RWPE2 (cell line): Measurements from ENCODE around the gene MRPS18A.

Experiments
- ATAC-seq: fragments of 200-7000 bp; cut with Tn5 transposase; 3 replicates; pipeline ENCODE4 v1.9.1; 2021; ENCODE audit warnings: low read depth
- DNase-seq: peaks from one replicate; pipeline ENCODE4 v3.0.0-alpha.2; 2020; ENCODE audit warnings: low spot score
- H3K27ac ChIP-seq: fragments of 450-650 bp; 2 replicates; pipeline ENCODE4 v1.5.1; 2017; ENCODE audit warnings: mild to moderate bottlenecking; ENCODE audit not compliant: poor library complexity, severe bottlenecking
- H3K27me3 ChIP-seq: fragments of 250-450 bp; sonication (Bioruptor Pico); 2 replicates; pipeline ENCODE4 v1.5.1; 2021; ENCODE audit warnings: mild to moderate bottlenecking, moderate library complexity; ENCODE audit not compliant: insufficient read depth, poor library complexity, severe bottlenecking
- H3K36me3 ChIP-seq: fragments of 250-450 bp; sonication (Bioruptor Pico); 2 replicates; pipeline ENCODE4 v1.5.1; 2020; ENCODE audit warnings: low read depth, mild to moderate bottlenecking, moderate library complexity
- H3K4me1 ChIP-seq: fragments of 250-450 bp; sonication (Bioruptor Pico); 2 replicates; pipeline ENCODE4 v1.5.1; 2021; ENCODE audit warnings: mild to moderate bottlenecking, moderate library complexity; ENCODE audit not compliant: insufficient read depth, poor library complexity, severe bottlenecking
- H3K4me3 ChIP-seq: fragments of 250-450 bp; sonication (Bioruptor Pico); 2 replicates; pipeline ENCODE4 v1.5.1; 2021; ENCODE audit warnings: mild to moderate bottlenecking, moderate library complexity; ENCODE audit not compliant: severe bottlenecking
- H3K9me3 ChIP-seq: fragments of 250-450 bp; sonication (Bioruptor Pico); 2 replicates; pipeline ENCODE4 v1.5.1; 2021; ENCODE audit warnings: mild to moderate bottlenecking, moderate library complexity; ENCODE audit not compliant: severe bottlenecking
- TF ChIP-seq, protein P1 (sequence below): fragments of 450-650 bp; IDR thresholded peaks from one replicate; pipeline ENCODE4 v1.5.1; 2017; ENCODE audit warnings: mild to moderate bottlenecking, moderate library complexity; ENCODE audit not compliant: poor library complexity, severe bottlenecking

The MRPS18A gene

GRCh38 chr6:43699564-43700186 lies 12.1 kb upstream of the MRPS18A start:
- Histone ChIP-seq H3K9me3 (no peaks in the 10 kb centered on the region), H3K36me3 (no peaks in the 10 kb centered on the region), H3K27ac (no peak overlapping the region), H3K4me3 (no peak overlapping the region), H3K4me1 (peaks cover 26% of the 10 kb centered on the region), H3K27me3 (no peaks in the 10 kb centered on the region)
- TF ChIP-seq, protein P1, sequence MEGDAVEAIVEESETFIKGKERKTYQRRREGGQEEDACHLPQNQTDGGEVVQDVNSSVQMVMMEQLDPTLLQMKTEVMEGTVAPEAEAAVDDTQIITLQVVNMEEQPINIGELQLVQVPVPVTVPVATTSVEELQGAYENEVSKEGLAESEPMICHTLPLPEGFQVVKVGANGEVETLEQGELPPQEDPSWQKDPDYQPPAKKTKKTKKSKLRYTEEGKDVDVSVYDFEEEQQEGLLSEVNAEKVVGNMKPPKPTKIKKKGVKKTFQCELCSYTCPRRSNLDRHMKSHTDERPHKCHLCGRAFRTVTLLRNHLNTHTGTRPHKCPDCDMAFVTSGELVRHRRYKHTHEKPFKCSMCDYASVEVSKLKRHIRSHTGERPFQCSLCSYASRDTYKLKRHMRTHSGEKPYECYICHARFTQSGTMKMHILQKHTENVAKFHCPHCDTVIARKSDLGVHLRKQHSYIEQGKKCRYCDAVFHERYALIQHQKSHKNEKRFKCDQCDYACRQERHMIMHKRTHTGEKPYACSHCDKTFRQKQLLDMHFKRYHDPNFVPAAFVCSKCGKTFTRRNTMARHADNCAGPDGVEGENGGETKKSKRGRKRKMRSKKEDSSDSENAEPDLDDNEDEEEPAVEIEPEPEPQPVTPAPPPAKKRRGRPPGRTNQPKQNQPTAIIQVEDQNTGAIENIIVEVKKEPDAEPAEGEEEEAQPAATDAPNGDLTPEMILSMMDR, result no peak
- no peak for DNase-seq
- peak; percentile 67 for ATAC-seq

- H3K4me1 ChIP-seq, result peaks cover 26% of the 10 kb centered on the region
- no peak overlapping the region for H3K4me3 ChIP-seq
Measured at GRCh38 chr6:43698584-43699349, 11.2 kb upstream of the MRPS18A start.

DNA sequence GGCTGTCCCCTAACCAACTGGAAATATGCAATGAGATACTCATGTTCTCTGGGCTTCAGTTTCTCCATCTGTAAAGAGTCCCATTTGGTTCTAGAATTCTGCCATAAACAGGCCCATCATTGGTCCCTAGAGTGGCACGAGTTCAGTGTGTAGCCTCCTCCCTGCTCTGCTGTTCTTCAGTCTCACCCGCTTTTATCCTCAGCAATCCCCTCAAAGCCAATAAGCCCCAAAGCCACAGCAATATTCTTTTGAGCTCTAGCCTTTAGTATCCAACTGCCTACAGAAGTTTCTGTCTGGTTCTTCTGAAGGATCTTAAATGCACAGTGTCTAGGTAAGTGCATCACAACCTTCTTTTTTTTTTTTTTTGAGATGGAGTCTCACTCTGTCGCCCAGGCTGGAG lies 9.8 kb upstream of the MRPS18A start:
- no peaks in the 10 kb centered on the region for H3K27me3 ChIP-seq
- TF ChIP-seq, protein P1, result no peak
- no peak overlapping the region for H3K27ac ChIP-seq
- no peak for DNase-seq
- no peaks in the 10 kb centered on the region for H3K36me3 ChIP-seq
- H3K9me3 ChIP-seq, result no peaks in the 10 kb centered on the region
- H3K4me1 ChIP-seq, result peaks cover 18% of the 10 kb centered on the region
- H3K4me3 ChIP-seq, result no peak overlapping the region
- ATAC-seq, result no peak

More at GRCh38 chr6:43698584-43699349, 11.2 kb upstream of the MRPS18A start:
- no peaks in the 10 kb centered on the region for H3K9me3 ChIP-seq
- ATAC-seq (no peak), DNase-seq (no peak)
- TF ChIP-seq, protein P1, result no peak
- no peaks in the 10 kb centered on the region for H3K36me3 ChIP-seq
- H3K27me3 ChIP-seq, result no peaks in the 10 kb centered on the region
- H3K27ac ChIP-seq, result no peak overlapping the region

GRCh38 chr6:43695967-43696291 lies 8.3 kb upstream of the MRPS18A start:
- Histone ChIP-seq H3K9me3 (no peaks in the 10 kb centered on the region), H3K36me3 (no peaks in the 10 kb centered on the region), H3K27ac (no peak overlapping the region), H3K27me3 (no peaks in the 10 kb centered on the region), H3K4me1 (peaks cover 10% of the 10 kb centered on the region), H3K4me3 (no peak overlapping the region)
- TF ChIP-seq, protein P1, result no peak
- ATAC-seq, result no peak
- DNase-seq, result no peak
